IPS DF 6.9 (cell line): ENCODE results near the gene PLA1A.

Experiments
- DNase-seq: peaks from one replicate; pipeline ENCODE4 v3.0.0-alpha.2; 2013; ENCODE audit warnings: low read depth, low spot score
- H3K27ac ChIP-seq: one replicate; pipeline ENCODE4 v1.5.1; 2013; ENCODE audit warnings: low read length, control low read depth
- H3K27me3 ChIP-seq: 2 replicates; pipeline ENCODE4 v1.6.1; 2013; ENCODE audit warnings: mild to moderate bottlenecking, low read length; ENCODE audit not compliant: control insufficient read depth, insufficient read depth
- H3K36me3 ChIP-seq: 2 replicates; pipeline ENCODE4 v1.6.1; 2013; ENCODE audit warnings: low read length; ENCODE audit not compliant: control insufficient read depth, insufficient read depth
- H3K4me1 ChIP-seq: 2 replicates; pipeline ENCODE4 v1.6.1; 2013; ENCODE audit warnings: low read length; ENCODE audit not compliant: control insufficient read depth, insufficient read depth
- H3K4me3 ChIP-seq: 2 replicates; pipeline ENCODE4 v1.5.1; 2013; ENCODE audit warnings: mild to moderate bottlenecking, low read length
- H3K9me3 ChIP-seq: 2 replicates; pipeline ENCODE4 v1.6.1; 2013; ENCODE audit warnings: low read length, inconsistent platforms; ENCODE audit not compliant: control insufficient read depth, insufficient read depth
- WGBS: extraction: QIAGEN DNeasy Blood & Tissue Kit; methylation state at CpG from one replicate; pipeline ENCODE4 v1.1.7; 2013; ENCODE audit warnings: mixed read lengths, missing lambda C conversion rate; ENCODE audit not compliant: insufficient read length, insufficient coverage; 5-methylcytosine and 5-hydroxymethylcytosine counted together

Gene PLA1A

GRCh38 chr3:119579366-119580066 lies 18.2 kb upstream of the PLA1A start, which contains the start of gene ADPRH:
ADPRH (plus strand) TSS chr3:119579492; CDS start chr3:119582170, 2,678 bp downstream.
- WGBS, result no CpG with 5 or more reads among the region's 68 CpGs
- no peaks in the 10 kb centered on the region for H3K36me3 ChIP-seq
- no peak within 1 kb of the TSS for H3K27ac ChIP-seq
- DNase-seq, result no peak
- no peaks in the 10 kb centered on the region for H3K9me3 ChIP-seq
- H3K4me3 ChIP-seq, result peak within 1 kb of the TSS; percentile 47; the same call in 1 of the 2 replicates
- no peaks in the 10 kb centered on the region for H3K27me3 ChIP-seq
- H3K4me1 ChIP-seq, result no peaks in the 10 kb centered on the region; the same call in 1 of the 2 replicates

GRCh38 chr3:119580067-119580760 lies 17.5 kb upstream of the PLA1A start:
- Histone ChIP-seq H3K36me3 (no peaks in the 10 kb centered on the region), H3K4me1 (no peaks in the 10 kb centered on the region; the same call in 1 of the 2 replicates), H3K27ac (no peak overlapping the region), H3K4me3 (peak overlapping the region; percentile 47; the same call in 1 of the 2 replicates), H3K27me3 (no peaks in the 10 kb centered on the region), H3K9me3 (no peaks in the 10 kb centered on the region)
- no peak for DNase-seq
- no CpG with 5 or more reads among the region's 16 CpGs for WGBS

- no CpG with 5 or more reads among the region's 6 CpGs for WGBS
- Histone ChIP-seq H3K27me3 (no peaks in the 10 kb centered on the region), H3K9me3 (no peaks in the 10 kb centered on the region), H3K4me1 (no peaks in the 10 kb centered on the region; the same call in 1 of the 2 replicates), H3K27ac (no peak overlapping the region), H3K4me3 (no peak overlapping the region), H3K36me3 (no peaks in the 10 kb centered on the region)
- no peak for DNase-seq
Measured at GRCh38 chr3:119582178-119582577, 15.5 kb upstream of the PLA1A start.

- Histone ChIP-seq H3K27ac (no peak overlapping the region), H3K27me3 (no peaks in the 10 kb centered on the region), H3K4me1 (peaks cover 3% of the 10 kb centered on the region; the same call in 1 of the 2 replicates), H3K4me3 (no peak overlapping the region), H3K36me3 (no peaks in the 10 kb centered on the region), H3K9me3 (no peaks in the 10 kb centered on the region)
- no peak for DNase-seq
- WGBS, result no CpG with 5 or more reads among the region's 10 CpGs
Measured at GRCh38 chr3:119585208-119585607, 12.5 kb upstream of the PLA1A start.

- Histone ChIP-seq H3K9me3 (peaks cover 1% of the 10 kb centered on the region; the same call in 1 of the 2 replicates), H3K27me3 (no peaks in the 10 kb centered on the region), H3K4me3 (no peak overlapping the region), H3K4me1 (peaks cover 3% of the 10 kb centered on the region; the same call in 1 of the 2 replicates), H3K36me3 (no peaks in the 10 kb centered on the region), H3K27ac (no peak overlapping the region)
- no peak for DNase-seq
- no CpG with 5 or more reads among the region's 11 CpGs for WGBS
Measured at GRCh38 chr3:119585856-119586570, 11.7 kb upstream of the PLA1A start.

GRCh38 chr3:119586733-119587172 lies 10.9 kb upstream of the PLA1A start:
- H3K4me3 ChIP-seq, result no peak overlapping the region
- peaks cover 1% of the 10 kb centered on the region; the same call in 1 of the 2 replicates for H3K9me3 ChIP-seq
- peaks cover 3% of the 10 kb centered on the region; the same call in 1 of the 2 replicates for H3K4me1 ChIP-seq
- no peak for DNase-seq
- H3K27ac ChIP-seq, result no peak overlapping the region
- no peaks in the 10 kb centered on the region for H3K27me3 ChIP-seq
- no CpG with 5 or more reads among the region's 3 CpGs for WGBS
- no peaks in the 10 kb centered on the region for H3K36me3 ChIP-seq

- WGBS, result no CpG with 5 or more reads among the region's 3 CpGs
- Histone ChIP-seq H3K27ac (no peak overlapping the region), H3K4me1 (peaks cover 3% of the 10 kb centered on the region; the same call in 1 of the 2 replicates), H3K9me3 (peaks cover 1% of the 10 kb centered on the region; the same call in 1 of the 2 replicates), H3K27me3 (no peaks in the 10 kb centered on the region), H3K36me3 (no peaks in the 10 kb centered on the region), H3K4me3 (no peak overlapping the region)
- DNase-seq, result no peak
Measured at GRCh38 chr3:119588112-119588511, 9.6 kb upstream of the PLA1A start.

- Histone ChIP-seq H3K27me3 (no peaks in the 10 kb centered on the region), H3K36me3 (no peaks in the 10 kb centered on the region), H3K9me3 (peaks cover 1% of the 10 kb centered on the region; the same call in 1 of the 2 replicates), H3K4me1 (peaks cover 3% of the 10 kb centered on the region; the same call in 1 of the 2 replicates), H3K4me3 (no peak overlapping the region), H3K27ac (no peak overlapping the region)
- no CpG with 5 or more reads among the region's 6 CpGs for WGBS
- DNase-seq, result no peak
Measured at GRCh38 chr3:119589102-119589773, 8.4 kb upstream of the PLA1A start.

- H3K4me1 ChIP-seq, result peaks cover 3% of the 10 kb centered on the region; the same call in 1 of the 2 replicates
- no peaks in the 10 kb centered on the region for H3K36me3 ChIP-seq
- no peak overlapping the region for H3K4me3 ChIP-seq
- WGBS, result no CpG with 5 or more reads among the region's 1 CpG
- H3K27me3 ChIP-seq, result no peaks in the 10 kb centered on the region
- no peak overlapping the region for H3K27ac ChIP-seq
- H3K9me3 ChIP-seq, result peaks cover 1% of the 10 kb centered on the region; the same call in 1 of the 2 replicates
- DNase-seq, result no peak
Measured at GRCh38 chr3:119590706-119591105, 7.0 kb upstream of the PLA1A start.
